Astrocyte (in vitro differentiated cells and primary cell): Measurements from ENCODE around the gene CRADD. TPM values are rescaled to one million over a fixed set of nuclear protein-coding genes. Genes with fewer than 3 reads are reported as not detected.
A peak's percentile ranks its signal among the peaks of the same experiment; 100 is the strongest.
"Not testable (repeated sequence)": the region's sequence is repeated elsewhere in the genome, so short reads cannot be mapped to it uniquely, and the experiment has no call there.

Experiments
- DNase-seq: peaks from one replicate; pipeline ENCODE4 v3.0.0-alpha.2; 2010; ENCODE audit warnings: low read depth
- FAIRE-seq: peaks from 2 replicates; lab custom pipeline; 2011; peaks lifted over from hg19 to GRCh38; lab: Jason Lieb, UNC
- H2AFZ ChIP-seq: 2 replicates; pipeline ENCODE4 v1.6.0; 2012; ENCODE audit warnings: low read depth, low read length, inconsistent platforms
- H3K27ac ChIP-seq: 2 replicates; pipeline ENCODE4 v1.5.1; 2011; ENCODE audit warnings: low read depth, low read length, inconsistent platforms
- H3K27me3 ChIP-seq: 2 replicates; pipeline ENCODE4 v1.6.0; 2011; ENCODE audit warnings: low read length, inconsistent platforms; ENCODE audit not compliant: insufficient read depth
- H3K36me3 ChIP-seq: 2 replicates; pipeline ENCODE4 v1.5.1; 2011; ENCODE audit warnings: low read length, inconsistent platforms; ENCODE audit not compliant: insufficient read depth
- H3K4me1 ChIP-seq: 2 replicates; pipeline ENCODE4 v1.5.1; 2011; ENCODE audit warnings: low read length, inconsistent platforms; ENCODE audit not compliant: insufficient read depth
- H3K4me2 ChIP-seq: 2 replicates; pipeline ENCODE4 v1.6.0; 2012; ENCODE audit warnings: low read length, inconsistent platforms
- H3K4me3 ChIP-seq: 2 replicates; pipeline ENCODE4 v1.5.1; 2011; ENCODE audit warnings: low read depth, mild to moderate bottlenecking, low read length, inconsistent platforms; ENCODE audit not compliant: insufficient read depth
- H3K79me2 ChIP-seq: 2 replicates; pipeline ENCODE4 v1.6.0; 2012; ENCODE audit warnings: mild to moderate bottlenecking, low read length, inconsistent platforms; ENCODE audit not compliant: insufficient read depth
- H3K9ac ChIP-seq: 2 replicates; pipeline ENCODE4 v1.6.0; 2012; ENCODE audit warnings: mild to moderate bottlenecking, low read length, inconsistent platforms
- H3K9me3 ChIP-seq: 2 replicates; pipeline ENCODE4 v1.5.1; 2012; ENCODE audit warnings: low read depth, mild to moderate bottlenecking, low read length, inconsistent platforms; ENCODE audit not compliant: insufficient read depth
- H4K20me1 ChIP-seq: 2 replicates; pipeline ENCODE4 v1.6.0; 2012; ENCODE audit warnings: low read length, inconsistent platforms; ENCODE audit not compliant: insufficient read depth
- H3K27ac Mint-ChIP-seq: one replicate; pipeline ENCODE4 v1.8.0; 2021; ENCODE audit warnings: mild to moderate bottlenecking, mixed read lengths; ENCODE audit not compliant: unreplicated experiment
- H3K27me3 Mint-ChIP-seq: one replicate; pipeline ENCODE4 v1.8.0; 2021; ENCODE audit warnings: low read depth, mixed read lengths; ENCODE audit not compliant: unreplicated experiment
- H3K36me3 Mint-ChIP-seq: one replicate; pipeline ENCODE4 v1.8.0; 2021; ENCODE audit warnings: low read depth, mixed read lengths; ENCODE audit not compliant: unreplicated experiment
- H3K4me1 Mint-ChIP-seq: one replicate; pipeline ENCODE4 v1.8.0; 2021; ENCODE audit warnings: low read depth, mixed read lengths; ENCODE audit not compliant: unreplicated experiment
- H3K4me3 Mint-ChIP-seq: one replicate; pipeline ENCODE4 v1.8.0; 2021; ENCODE audit warnings: mild to moderate bottlenecking, moderate library complexity, mixed read lengths; ENCODE audit not compliant: unreplicated experiment
- H3K9me3 Mint-ChIP-seq: one replicate; pipeline ENCODE4 v1.8.0; 2021; ENCODE audit warnings: mild to moderate bottlenecking, mixed read lengths; ENCODE audit not compliant: unreplicated experiment
- EZH2 ChIP-seq: IDR thresholded peaks from 2 replicates; pipeline ENCODE4 v1.6.1; 2012; ENCODE audit warnings: mild to moderate bottlenecking, low read length, inconsistent platforms; ENCODE audit not compliant: insufficient read depth
- total RNA-seq: library from RNA; stranded (reverse); gene quantifications from 2 replicates; pipeline ENCODE4 v1.2.1, GENCODE V29; 2021
- TF ChIP-seq, protein P1 (sequence below): IDR thresholded peaks from 2 replicates; pipeline ENCODE4 v1.5.1; 2011; ENCODE audit warnings: low read depth, mild to moderate bottlenecking, inconsistent platforms, low read length, moderate library complexity; ENCODE audit not compliant: insufficient read depth

CRADD gene
- total RNA-seq, 1 donor from 2014 or later, result 8.8 TPM

DNA sequence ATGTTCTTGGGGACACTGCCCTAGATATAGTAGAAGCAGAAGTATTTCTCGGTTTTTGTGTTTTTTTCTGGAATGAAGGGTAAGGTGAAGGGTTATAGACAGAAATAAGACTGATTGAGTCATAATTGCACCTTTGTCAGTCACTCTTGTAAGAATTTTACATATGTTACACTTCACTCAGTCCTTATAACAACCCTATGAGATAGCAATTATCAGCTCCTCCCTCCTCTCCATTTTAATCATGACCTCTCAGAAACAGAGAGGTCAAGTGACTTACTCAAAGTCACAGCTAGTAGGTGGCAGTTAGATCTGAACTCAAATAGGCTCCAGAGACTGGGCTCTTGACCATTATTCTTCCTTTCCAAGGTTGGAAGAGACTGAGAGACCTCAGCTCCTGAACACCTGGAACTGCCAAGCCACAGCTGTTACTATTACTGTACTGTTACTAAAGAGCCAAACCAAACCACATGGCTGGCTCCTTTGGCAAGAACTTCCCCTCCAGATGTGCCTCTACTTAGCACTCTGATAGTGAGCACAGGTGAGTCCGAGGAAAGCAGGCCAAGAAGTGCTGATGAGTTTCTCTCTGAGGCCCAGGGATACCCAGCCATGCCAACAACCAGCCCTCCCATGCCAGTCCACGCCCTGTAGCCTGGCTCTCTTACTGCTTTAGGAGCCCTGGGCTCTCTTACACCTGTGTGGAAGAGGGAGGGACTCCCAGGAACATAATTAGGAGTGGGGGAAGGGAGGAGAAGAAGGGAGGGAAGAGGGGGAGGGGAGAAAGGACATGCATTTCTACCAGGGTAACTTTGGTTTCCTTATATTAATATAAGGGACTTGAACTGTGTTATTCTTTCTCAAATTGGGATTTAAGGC lies 121.3 kb downstream of the CRADD start:
- H3K4me1 ChIP-seq, result peaks cover 10% of the 10 kb centered on the region
- no peak overlapping the region for H3K9ac ChIP-seq
- Mint-ChIP-seq H3K27me3 (no peaks in the 10 kb centered on the region), H3K4me3 (no peak overlapping the region), H3K36me3 (no peaks in the 10 kb centered on the region), H3K9me3 (no peaks in the 10 kb centered on the region), H3K27ac (no peak overlapping the region), H3K4me1 (peaks cover 9% of the 10 kb centered on the region)
- TF ChIP-seq, protein P1, sequence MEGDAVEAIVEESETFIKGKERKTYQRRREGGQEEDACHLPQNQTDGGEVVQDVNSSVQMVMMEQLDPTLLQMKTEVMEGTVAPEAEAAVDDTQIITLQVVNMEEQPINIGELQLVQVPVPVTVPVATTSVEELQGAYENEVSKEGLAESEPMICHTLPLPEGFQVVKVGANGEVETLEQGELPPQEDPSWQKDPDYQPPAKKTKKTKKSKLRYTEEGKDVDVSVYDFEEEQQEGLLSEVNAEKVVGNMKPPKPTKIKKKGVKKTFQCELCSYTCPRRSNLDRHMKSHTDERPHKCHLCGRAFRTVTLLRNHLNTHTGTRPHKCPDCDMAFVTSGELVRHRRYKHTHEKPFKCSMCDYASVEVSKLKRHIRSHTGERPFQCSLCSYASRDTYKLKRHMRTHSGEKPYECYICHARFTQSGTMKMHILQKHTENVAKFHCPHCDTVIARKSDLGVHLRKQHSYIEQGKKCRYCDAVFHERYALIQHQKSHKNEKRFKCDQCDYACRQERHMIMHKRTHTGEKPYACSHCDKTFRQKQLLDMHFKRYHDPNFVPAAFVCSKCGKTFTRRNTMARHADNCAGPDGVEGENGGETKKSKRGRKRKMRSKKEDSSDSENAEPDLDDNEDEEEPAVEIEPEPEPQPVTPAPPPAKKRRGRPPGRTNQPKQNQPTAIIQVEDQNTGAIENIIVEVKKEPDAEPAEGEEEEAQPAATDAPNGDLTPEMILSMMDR, result no peak
- no peak for TF ChIP-seq EZH2
- no peaks in the 10 kb centered on the region for H4K20me1 ChIP-seq
- no peaks in the 10 kb centered on the region for H3K79me2 ChIP-seq
- H3K4me3 ChIP-seq, result no peak overlapping the region
- FAIRE-seq (peak; percentile 54), DNase-seq (no peak)
- no peaks in the 10 kb centered on the region for H3K9me3 ChIP-seq
- H3K27me3 ChIP-seq, result no peaks in the 10 kb centered on the region
- no peak overlapping the region for H2AFZ ChIP-seq
- no peak overlapping the region for H3K27ac ChIP-seq
- peak overlapping the region; percentile 1 for H3K4me2 ChIP-seq
- no peaks in the 10 kb centered on the region for H3K36me3 ChIP-seq

DNA sequence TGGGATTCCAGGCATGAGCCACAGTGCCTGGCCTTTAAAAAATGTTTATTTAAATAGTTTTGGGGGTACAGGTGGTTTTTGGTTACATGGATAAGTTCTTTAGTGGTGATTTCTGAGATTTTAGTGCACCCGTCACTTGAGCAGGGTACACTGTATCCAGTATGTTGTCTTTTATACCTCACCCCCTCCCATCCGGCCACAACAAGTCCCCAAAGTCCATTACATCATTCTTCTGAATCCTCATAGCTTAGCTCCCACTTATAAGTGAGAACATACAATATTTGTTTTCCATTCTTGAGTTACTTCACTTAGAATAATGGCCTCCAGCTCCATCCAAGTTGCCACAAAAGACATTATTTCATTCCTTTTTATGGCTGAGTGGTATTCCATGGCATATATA lies 124.5 kb downstream of the CRADD start:
- not testable (repeated sequence) for H3K9me3 Mint-ChIP-seq, H3K36me3 Mint-ChIP-seq, H3K36me3 ChIP-seq, H3K27ac Mint-ChIP-seq, H3K27ac ChIP-seq, H3K79me2 ChIP-seq, H3K27me3 ChIP-seq, H3K4me2 ChIP-seq, H3K9me3 ChIP-seq, H3K4me3 Mint-ChIP-seq, FAIRE-seq, H3K4me3 ChIP-seq, H3K27me3 Mint-ChIP-seq, DNase-seq, H4K20me1 ChIP-seq, H3K9ac ChIP-seq, H2AFZ ChIP-seq
- peaks cover 26% of the 10 kb centered on the region for H3K4me1 ChIP-seq
- H3K4me1 Mint-ChIP-seq, result peaks cover 22% of the 10 kb centered on the region

GRCh38 chr12:93802293-93802692 lies 125.1 kb downstream of the CRADD start:
- H4K20me1 ChIP-seq, result no peaks in the 10 kb centered on the region
- H3K27me3 Mint-ChIP-seq, result no peaks in the 10 kb centered on the region
- DNase-seq, result no peak
- no peaks in the 10 kb centered on the region for H3K9me3 Mint-ChIP-seq
- H3K36me3 Mint-ChIP-seq, result no peaks in the 10 kb centered on the region
- no peak overlapping the region for H3K27ac ChIP-seq
- H3K4me2 ChIP-seq, result no peak overlapping the region
- no peak for TF ChIP-seq EZH2
- TF ChIP-seq, protein P1, result no peak
- H3K4me1 ChIP-seq, result peaks cover 26% of the 10 kb centered on the region
- H3K4me3 ChIP-seq, result no peak overlapping the region
- H3K9me3 ChIP-seq, result no peaks in the 10 kb centered on the region
- H3K79me2 ChIP-seq, result no peaks in the 10 kb centered on the region
- H3K4me3 Mint-ChIP-seq, result no peak overlapping the region
- no peak for FAIRE-seq
- peaks cover 22% of the 10 kb centered on the region for H3K4me1 Mint-ChIP-seq
- no peaks in the 10 kb centered on the region for H3K27me3 ChIP-seq
- H2AFZ ChIP-seq, result no peak overlapping the region
- no peak overlapping the region for H3K27ac Mint-ChIP-seq
- H3K9ac ChIP-seq, result no peak overlapping the region
- H3K36me3 ChIP-seq, result no peaks in the 10 kb centered on the region
